ENCODE results near the gene APLP1.

DNA sequence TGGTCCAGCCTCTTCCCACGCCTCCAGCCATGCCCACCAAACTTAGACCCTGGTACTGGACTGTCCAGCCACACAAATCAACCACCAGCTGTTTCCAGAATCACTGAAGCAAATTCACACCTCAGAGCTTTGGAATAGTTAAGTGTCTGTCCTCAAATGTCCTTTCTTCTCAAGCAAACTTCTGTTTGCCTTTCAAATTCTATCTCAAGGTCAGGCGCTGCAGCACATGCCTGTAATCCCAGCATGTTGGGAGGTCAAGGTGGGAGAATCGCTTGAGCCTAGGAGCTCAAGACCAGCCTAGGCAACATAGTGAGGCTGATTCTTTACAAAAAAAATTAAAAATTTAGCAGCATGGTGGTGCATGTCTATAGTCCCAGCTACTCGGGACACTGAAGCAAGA lies 36.3 kb upstream of the APLP1 start:
- TF ChIP-seq, protein P1, sequence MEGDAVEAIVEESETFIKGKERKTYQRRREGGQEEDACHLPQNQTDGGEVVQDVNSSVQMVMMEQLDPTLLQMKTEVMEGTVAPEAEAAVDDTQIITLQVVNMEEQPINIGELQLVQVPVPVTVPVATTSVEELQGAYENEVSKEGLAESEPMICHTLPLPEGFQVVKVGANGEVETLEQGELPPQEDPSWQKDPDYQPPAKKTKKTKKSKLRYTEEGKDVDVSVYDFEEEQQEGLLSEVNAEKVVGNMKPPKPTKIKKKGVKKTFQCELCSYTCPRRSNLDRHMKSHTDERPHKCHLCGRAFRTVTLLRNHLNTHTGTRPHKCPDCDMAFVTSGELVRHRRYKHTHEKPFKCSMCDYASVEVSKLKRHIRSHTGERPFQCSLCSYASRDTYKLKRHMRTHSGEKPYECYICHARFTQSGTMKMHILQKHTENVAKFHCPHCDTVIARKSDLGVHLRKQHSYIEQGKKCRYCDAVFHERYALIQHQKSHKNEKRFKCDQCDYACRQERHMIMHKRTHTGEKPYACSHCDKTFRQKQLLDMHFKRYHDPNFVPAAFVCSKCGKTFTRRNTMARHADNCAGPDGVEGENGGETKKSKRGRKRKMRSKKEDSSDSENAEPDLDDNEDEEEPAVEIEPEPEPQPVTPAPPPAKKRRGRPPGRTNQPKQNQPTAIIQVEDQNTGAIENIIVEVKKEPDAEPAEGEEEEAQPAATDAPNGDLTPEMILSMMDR (conservative IDR thresholded peaks at IDR 0.05; ENCODE audit: low read depth, low read length) = no peak
- TF ChIP-seq MXI1 (IDR thresholded peaks at IDR 0.05; ENCODE audit: borderline replicate concordance, low read depth, low read length) (no peak), RAD21 (IDR thresholded peaks at IDR 0.05; ENCODE audit: low read length) (no peak), FOS (IDR thresholded peaks at IDR 0.05; ENCODE audit: low read depth, low read length) (no peak), MAZ (IDR thresholded peaks at IDR 0.05; ENCODE audit: borderline replicate concordance, low read depth, low read length) (no peak)

Data from IMR-90 (cell line).